SK-N-MC (cell line): ENCODE results near the gene NSFL1C.

Experiments used
- DNase-seq: peaks from one replicate; pipeline ENCODE4 v3.0.0-alpha.2; 2011; ENCODE audit warnings: low read depth, low spot score
- H3K27ac ChIP-seq: fragments of 200-600 bp; sonication (generic); 2 replicates; pipeline ENCODE4 v1.5.1; 2016; ENCODE audit warnings: mixed run types
- H3K36me3 ChIP-seq: fragments of 200-600 bp; sonication (generic); 2 replicates; pipeline ENCODE4 v1.6.1; 2017; ENCODE audit warnings: antibody characterized with exemption, low read length, mixed read lengths; ENCODE audit not compliant: insufficient read depth
- H3K4me3 ChIP-seq: fragments of 200-600 bp; sonication (generic); 2 replicates; pipeline ENCODE4 v1.5.1; 2016
- H3K9ac ChIP-seq: fragments of 200-600 bp; sonication (generic); 2 replicates; pipeline ENCODE4 v1.8.0; 2017; ENCODE audit warnings: mixed run types, mixed read lengths; ENCODE audit not compliant: insufficient read length
- H3K9me3 ChIP-seq: fragments of 200-600 bp; sonication (generic); 2 replicates; pipeline ENCODE4 v1.6.1; 2017; ENCODE audit warnings: low read depth, mild to moderate bottlenecking, antibody characterized with exemption, low read length, moderate library complexity, mixed read lengths
- EZH2 ChIP-seq: fragments of 200-600 bp; sonication (generic); IDR thresholded peaks from one replicate; pipeline ENCODE4 v1.6.1; 2017; ENCODE audit warnings: antibody characterized with exemption
- FOXP2 ChIP-seq: optimal IDR thresholded peaks from 2 replicates; pipeline ENCODE3; 2011; ENCODE audit warnings: mild to moderate bottlenecking, moderate library complexity; ENCODE audit not compliant: insufficient read depth; ENCODE audit errors: extremely low read length, control extremely low read depth
- POLR2AphosphoS5 ChIP-seq: IDR thresholded peaks from 2 replicates; pipeline ENCODE4 v1.6.1; 2012; ENCODE audit warnings: mild to moderate bottlenecking, low read depth, low read length, borderline replicate concordance

NSFL1C gene

DNA sequence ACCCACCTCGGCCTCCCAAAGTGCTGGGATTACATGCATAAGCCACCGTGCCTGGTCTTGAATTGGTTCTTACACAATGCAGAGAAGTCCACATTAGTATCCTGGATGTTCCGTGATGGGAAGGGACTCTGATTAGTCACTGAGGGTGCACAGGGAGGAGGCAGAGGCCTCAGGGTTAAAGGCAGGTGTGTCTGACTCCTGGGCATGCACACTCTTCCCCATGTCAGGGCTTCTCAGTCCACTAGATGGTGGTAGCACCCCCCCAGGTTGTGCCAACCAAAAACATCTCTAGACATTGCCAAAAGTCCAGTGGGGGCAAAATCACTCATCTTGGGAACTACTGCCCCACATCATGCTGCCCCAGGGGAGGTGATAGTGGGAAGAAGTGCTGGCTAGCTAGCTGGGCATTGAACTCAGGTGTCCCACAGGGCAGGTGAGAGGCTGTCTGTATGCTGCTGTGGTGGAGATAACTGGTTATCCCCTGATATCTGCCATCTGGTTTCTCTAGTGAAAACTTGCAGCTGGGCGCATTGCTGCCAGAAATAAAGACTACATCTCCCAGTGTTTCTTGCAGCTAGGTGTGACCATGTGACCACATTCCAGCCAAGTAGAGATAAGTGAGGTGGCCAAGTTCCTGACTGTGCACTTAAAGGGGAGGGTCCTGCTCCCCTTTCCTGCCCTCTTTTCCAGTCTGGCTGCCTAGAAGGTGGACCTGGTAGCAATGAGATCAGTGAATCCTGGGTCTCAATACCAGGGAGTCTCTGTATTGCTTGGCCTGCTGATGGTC is 8.4 kb upstream of the NSFL1C start:
- TF ChIP-seq POLR2AphosphoS5 (no peak), FOXP2 (no peak), EZH2 (no peak)
- H3K9ac ChIP-seq, result no peak overlapping the region
- H3K4me3 ChIP-seq, result no peak overlapping the region
- H3K27ac ChIP-seq, result no peak overlapping the region
- no peak for DNase-seq
- H3K9me3 ChIP-seq, result no peaks in the 10 kb centered on the region
- H3K36me3 ChIP-seq, result no peaks in the 10 kb centered on the region

DNA sequence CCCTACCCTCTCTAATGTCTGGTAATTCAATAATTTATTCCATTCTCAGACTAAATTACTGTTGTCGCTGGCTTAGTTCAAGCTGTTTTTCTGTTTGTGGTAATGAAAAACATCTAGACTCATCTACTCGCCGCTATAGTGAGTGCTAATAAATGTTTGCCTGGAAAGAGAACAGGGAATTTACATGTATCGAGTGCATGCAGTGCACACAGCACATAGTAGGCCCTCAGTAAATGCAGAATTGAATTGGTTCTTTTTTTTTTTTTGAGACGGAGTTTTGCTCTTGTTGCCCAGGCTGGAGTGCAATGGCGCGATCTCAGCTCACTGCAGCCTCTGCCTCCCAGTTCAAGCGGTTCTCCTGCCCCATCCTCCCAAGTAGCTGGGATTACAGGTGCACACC is 7.7 kb upstream of the NSFL1C start:
- DNase-seq, result no peak
- Histone ChIP-seq H3K36me3 (no peaks in the 10 kb centered on the region), H3K4me3 (no peak overlapping the region), H3K9ac (no peak overlapping the region), H3K27ac (no peak overlapping the region), H3K9me3 (no peaks in the 10 kb centered on the region)
- TF ChIP-seq FOXP2 (no peak), EZH2 (no peak), POLR2AphosphoS5 (no peak)

DNA sequence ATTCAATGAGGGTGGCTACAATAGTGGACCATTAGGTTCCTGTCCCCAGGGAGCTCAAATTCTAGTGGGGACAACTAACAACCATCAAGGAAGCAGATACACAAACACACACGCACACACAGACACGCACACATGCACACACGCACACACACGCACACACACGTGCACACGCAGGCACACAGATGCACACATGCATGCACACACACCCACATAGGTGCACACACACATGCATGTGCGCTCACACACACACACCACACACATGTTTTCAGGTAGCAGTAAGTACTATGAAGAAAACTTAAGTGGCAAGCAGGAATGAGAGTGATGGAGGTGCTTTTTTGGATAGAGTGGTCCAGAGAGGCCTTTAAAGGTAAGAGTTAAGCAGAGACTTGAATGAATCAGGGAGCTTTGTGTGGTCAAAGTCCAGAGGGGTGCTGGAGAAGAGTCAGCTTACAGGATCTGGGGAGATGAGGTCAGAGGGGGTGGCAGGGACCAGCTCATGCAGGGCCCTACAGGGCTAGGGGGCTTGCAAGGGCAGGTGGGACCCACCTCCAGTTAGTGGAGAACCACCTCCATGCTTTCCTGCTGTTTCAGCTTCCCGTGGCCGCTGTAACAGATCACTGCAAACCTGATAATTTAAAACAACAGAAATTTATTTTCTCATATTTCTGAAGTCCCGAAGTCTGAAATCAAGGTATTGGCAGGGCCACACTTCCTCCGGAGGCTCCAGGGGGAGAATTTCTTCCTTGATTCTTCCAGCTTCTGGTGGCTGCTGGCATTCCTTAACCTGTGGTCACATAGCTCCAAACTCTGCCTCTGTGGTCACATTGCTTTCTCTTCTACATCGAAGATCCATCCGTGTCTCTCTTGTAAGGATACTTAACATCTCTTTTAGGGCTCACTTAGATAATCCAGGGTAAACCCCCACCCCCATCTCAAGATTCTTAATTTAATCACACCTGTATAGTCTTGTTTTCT is 6.9 kb upstream of the NSFL1C start:
- Histone ChIP-seq H3K27ac (no peak overlapping the region), H3K4me3 (no peak overlapping the region), H3K9me3 (no peaks in the 10 kb centered on the region), H3K36me3 (no peaks in the 10 kb centered on the region), H3K9ac (no peak overlapping the region)
- no peak for DNase-seq
- TF ChIP-seq POLR2AphosphoS5 (no peak), EZH2 (no peak), FOXP2 (no peak)

DNA sequence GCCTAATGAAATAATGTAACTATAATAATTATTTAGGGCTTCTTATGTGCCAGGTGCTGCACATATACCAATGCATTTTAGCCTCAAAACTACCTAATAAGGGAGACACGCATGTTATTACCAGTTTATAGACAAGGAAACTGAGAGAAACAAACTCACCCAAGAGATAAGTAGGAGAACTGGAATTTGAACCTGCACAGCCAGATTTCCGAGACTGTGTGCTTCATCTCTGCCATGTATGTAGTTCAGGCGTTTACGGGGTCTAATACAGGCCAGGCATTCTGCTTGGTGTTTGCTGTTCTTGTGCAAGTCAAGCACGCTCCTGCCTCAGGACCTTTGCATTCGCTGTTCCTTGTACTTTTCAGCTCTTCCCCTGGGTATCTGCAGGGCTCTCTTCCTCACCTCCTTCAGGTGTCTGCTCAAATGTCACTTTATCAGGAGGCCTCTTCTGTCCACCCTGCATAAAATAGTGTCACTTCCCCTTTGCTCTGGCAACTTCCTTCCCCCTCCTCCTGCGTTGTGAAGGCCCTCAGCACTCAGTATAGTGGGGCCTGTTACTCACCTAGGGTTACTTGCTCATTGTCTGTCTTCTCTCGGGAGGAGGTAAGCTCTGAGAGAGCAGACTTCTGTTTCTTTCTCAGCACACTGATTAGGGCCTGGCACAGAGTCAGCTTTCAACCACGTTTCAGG is 6.1 kb upstream of the NSFL1C start:
- DNase-seq, result no peak
- Histone ChIP-seq H3K9ac (no peak overlapping the region), H3K9me3 (no peaks in the 10 kb centered on the region), H3K27ac (no peak overlapping the region), H3K4me3 (no peak overlapping the region), H3K36me3 (no peaks in the 10 kb centered on the region)
- TF ChIP-seq POLR2AphosphoS5 (no peak), FOXP2 (no peak), EZH2 (no peak)

DNA sequence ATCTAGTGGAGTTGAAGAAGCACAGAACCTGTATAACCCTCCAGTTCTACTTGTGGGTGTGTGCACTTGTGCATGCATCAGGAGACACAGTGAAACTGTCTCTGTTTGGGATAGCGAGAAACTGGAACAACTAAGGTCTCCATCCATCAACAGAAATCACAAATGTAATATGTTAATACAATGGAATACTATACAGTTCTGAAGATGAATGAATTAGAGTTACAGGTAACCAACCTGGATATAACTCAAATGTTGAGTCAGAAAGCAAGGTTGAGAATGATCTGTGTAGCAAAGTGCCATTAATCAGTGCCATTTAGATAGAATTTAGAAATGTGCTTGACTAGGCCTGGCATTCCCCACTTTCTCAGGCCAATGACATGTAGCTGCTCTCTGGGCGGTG is 4.6 kb upstream of the NSFL1C start:
- H3K4me3 ChIP-seq, result no peak overlapping the region
- no peak overlapping the region for H3K27ac ChIP-seq
- no peak for DNase-seq
- no peak overlapping the region for H3K9ac ChIP-seq
- H3K36me3 ChIP-seq, result no peaks in the 10 kb centered on the region
- H3K9me3 ChIP-seq, result no peaks in the 10 kb centered on the region
- TF ChIP-seq FOXP2 (no peak), POLR2AphosphoS5 (no peak), EZH2 (no peak)

DNA sequence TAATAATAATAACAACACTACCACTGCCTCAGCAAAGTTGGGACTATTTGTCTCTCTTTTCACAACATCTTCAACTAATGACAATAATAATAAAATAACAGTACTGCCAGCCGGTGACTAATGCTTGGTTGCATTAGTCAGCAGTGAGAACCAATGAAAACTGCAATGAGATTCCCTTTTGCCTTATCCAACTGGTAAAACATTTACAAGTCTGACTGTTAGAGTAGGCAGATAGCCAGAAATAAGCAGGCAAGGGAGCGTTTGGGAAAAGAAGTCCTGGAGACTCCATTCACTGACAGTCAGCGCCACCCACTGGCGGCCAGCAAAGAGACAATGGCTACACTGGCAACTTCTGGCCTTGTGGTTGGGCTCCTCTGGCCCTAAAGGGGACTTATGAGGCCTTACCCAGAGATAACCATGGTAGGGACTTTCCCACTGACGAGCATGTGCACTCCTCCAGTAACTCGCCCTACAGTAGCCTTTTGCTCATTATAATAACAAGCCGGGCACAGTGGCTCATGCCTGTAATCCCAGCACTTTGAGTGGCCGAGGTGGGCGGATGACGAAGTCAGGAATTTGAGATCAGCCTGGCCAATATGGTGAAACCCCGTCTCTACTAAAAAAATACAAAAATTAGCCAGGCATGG is 3.4 kb upstream of the NSFL1C start:
- TF ChIP-seq POLR2AphosphoS5, result no peak
- TF ChIP-seq EZH2, result no peak
- no peak for TF ChIP-seq FOXP2
- DNase-seq, result peak; percentile 44
- Histone ChIP-seq H3K27ac (no peak overlapping the region), H3K4me3 (no peak overlapping the region), H3K36me3 (no peaks in the 10 kb centered on the region), H3K9me3 (no peaks in the 10 kb centered on the region), H3K9ac (no peak overlapping the region)

DNA sequence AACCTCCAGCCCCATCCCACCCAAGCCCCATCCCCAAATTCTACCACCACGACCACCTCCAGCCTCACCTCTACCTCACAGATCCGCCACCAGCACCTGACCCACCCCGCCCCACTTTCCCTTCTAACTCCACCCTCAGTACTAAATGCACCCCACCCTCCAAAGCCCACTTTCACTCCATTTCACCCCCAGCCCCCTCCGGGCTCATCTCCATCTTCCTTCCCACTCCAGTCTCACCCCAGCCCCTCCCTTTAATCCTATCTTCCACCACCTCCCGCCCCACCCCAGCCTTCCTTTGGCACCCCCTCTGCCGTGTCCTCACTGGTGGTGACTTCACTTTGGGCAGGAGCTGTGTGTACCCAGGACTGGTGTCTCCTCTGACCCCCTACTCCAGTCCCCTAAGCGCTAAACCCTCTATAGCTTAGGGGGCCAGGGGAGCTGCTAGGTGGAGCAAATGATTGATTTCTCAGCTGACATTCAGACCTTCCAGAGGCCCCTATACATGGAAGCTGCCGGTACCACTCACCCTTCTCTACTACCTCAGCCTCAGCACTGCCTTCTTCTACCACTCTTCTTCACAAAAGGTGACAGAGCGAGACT is 2.8 kb upstream of the NSFL1C start:
- Histone ChIP-seq H3K9ac (no peak overlapping the region), H3K4me3 (no peak overlapping the region), H3K9me3 (no peaks in the 10 kb centered on the region), H3K27ac (no peak overlapping the region), H3K36me3 (peaks cover 2% of the 10 kb centered on the region; the same call in 1 of the 2 replicates)
- DNase-seq, result no peak
- no peak for TF ChIP-seq POLR2AphosphoS5
- no peak for TF ChIP-seq EZH2
- no peak for TF ChIP-seq FOXP2
